Measurements from ENCODE around the gene EGFR. TPM values are rescaled to one million over a fixed set of nuclear protein-coding genes. Genes with fewer than 3 reads are reported as not detected.
A peak's percentile ranks its signal among the peaks of the same experiment; 100 is the strongest.

EGFR gene
- polyA plus RNA-seq, 2 of the 4 experiments (the other 2 are of a cell fraction), result 59.5 to 63.8 TPM

DNA sequence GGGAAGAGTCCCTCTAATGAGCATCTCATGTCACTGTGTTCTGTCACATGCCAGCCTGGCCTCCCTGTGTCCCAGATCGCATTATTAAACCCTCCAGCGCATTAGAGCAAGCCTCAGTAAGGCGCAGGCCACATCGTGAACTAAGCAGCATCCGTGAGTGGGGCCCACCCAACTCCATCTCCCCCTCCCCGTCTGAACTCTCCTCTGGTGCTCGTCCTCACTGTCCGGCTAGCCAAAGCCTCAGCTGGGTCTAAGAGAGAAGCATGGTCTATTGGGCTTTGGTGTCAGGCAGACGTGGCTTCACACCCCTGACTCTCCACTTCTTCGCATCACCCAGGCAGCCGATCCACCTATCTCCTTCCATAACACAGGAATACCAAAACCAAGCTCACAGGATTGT, 181.6 kb downstream of the EGFR start (continued):
- TF ChIP-seq, protein P1, sequence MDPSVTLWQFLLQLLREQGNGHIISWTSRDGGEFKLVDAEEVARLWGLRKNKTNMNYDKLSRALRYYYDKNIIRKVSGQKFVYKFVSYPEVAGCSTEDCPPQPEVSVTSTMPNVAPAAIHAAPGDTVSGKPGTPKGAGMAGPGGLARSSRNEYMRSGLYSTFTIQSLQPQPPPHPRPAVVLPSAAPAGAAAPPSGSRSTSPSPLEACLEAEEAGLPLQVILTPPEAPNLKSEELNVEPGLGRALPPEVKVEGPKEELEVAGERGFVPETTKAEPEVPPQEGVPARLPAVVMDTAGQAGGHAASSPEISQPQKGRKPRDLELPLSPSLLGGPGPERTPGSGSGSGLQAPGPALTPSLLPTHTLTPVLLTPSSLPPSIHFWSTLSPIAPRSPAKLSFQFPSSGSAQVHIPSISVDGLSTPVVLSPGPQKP (IDR thresholded peaks at IDR 0.05; ENCODE audit: low read depth, low read length), result no peak
- no peak for TF ChIP-seq NR3C1 (IDR thresholded peaks at IDR 0.05)
- no peak for TF ChIP-seq CHD4 (IDR thresholded peaks at IDR 0.05; ENCODE audit: borderline replicate concordance)
- TF ChIP-seq HOXB13 (CRISPR knock-in tag; IDR thresholded peaks at IDR 0.05; ENCODE audit: low read depth), result no peak
- no peak for TF ChIP-seq NPAS2 (CRISPR knock-in tag; IDR thresholded peaks at IDR 0.05; ENCODE audit: borderline replicate concordance)
- TF ChIP-seq SREBF2 (IDR thresholded peaks at IDR 0.05), result no peak

- no peak overlapping the region for H3K4me3 ChIP-seq
- no peaks in the 10 kb centered on the region for H3K4me1 ChIP-seq
- no peaks in the 10 kb centered on the region for H3K9me3 ChIP-seq
- CTCF ChIA-PET, result interaction anchor here (0.5 to 4.3 kb wide), 6 partner anchors 9 to 649 kb away, joined by 3 to 16 read pairs (median 4); no protein-coding TSS in a partner anchor
- TF ChIP-seq MAFK (IDR thresholded peaks at IDR 0.05; ENCODE audit: partially characterized antibody) (no peak), SMC3 (IDR thresholded peaks at IDR 0.05) (no peak), TFCP2L1 (CRISPR knock-in tag; IDR thresholded peaks at IDR 0.05) (no peak), NR3C1 (IDR thresholded peaks at IDR 0.05) (no peak), CHD2 (IDR thresholded peaks at IDR 0.05; ENCODE audit: low read length, partially characterized antibody) (no peak), EHMT2 (IDR thresholded peaks at IDR 0.05; ENCODE audit: low read depth) (no peak), USF2 (IDR thresholded peaks at IDR 0.05) (no peak), NFE2L2 (conservative IDR thresholded peaks at IDR 0.05; ENCODE audit: low read length) (no peak), HOXB5 (CRISPR knock-in tag; IDR thresholded peaks at IDR 0.05) (no peak), HOXB13 (CRISPR knock-in tag; IDR thresholded peaks at IDR 0.05; ENCODE audit: low read depth) (no peak)
- no peak overlapping the region for H3K4me2 ChIP-seq
- 0 out of 6 replicates have a peak overlapping the region, but pooled peaks of 1 of the 2 experiments have one; percentile 26 for H3K27ac ChIP-seq
- WGBS (ENCODE audit: missing lambda C conversion rate), result 90% methylated on average over 13 of the region's 13 CpGs
- ATAC-seq (peak; percentile 54 to 63), FAIRE-seq (no peak), DNase-seq (ENCODE audit: low read depth in 1 of 2, low spot score in 1 of 2) (no peak)
- POLR2A ChIA-PET, result no interaction called here
Measured at GRCh38 chr7:55202150-55202913, 183.5 kb downstream of the EGFR start.

DNA sequence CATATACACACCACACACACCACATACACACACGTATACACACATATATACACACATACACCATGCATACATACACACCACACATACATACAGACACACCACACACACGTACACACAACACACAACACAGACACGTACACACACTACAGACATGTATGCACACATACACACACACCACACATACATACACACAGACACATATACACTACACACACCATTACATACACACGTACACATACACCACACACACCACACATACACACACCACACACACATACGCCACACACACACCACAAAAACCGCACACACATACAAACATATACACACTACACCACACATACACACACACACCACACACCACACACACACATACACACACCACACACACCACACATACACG, 184.5 kb downstream of the EGFR start:
- H3K9me3 ChIP-seq, result no peaks in the 10 kb centered on the region
- no peak overlapping the region for H3K27ac ChIP-seq
- no peak for TF ChIP-seq PHF8 (IDR thresholded peaks at IDR 0.05; ENCODE audit: borderline replicate concordance, low read depth)
- no peak for TF ChIP-seq ESRRA (IDR thresholded peaks at IDR 0.05; ENCODE audit: borderline replicate concordance, low read length)
- no peak for TF ChIP-seq ATOH8 (CRISPR knock-in tag; IDR thresholded peaks at IDR 0.05; ENCODE audit: low read depth)
- TF ChIP-seq POLR2A (IDR thresholded peaks at IDR 0.05; ENCODE audit: low read length), result no peak
- TF ChIP-seq, protein P1 (IDR thresholded peaks at IDR 0.05; ENCODE audit: low read depth, low read length), result no peak
- no peak for TF ChIP-seq ZC3H11A (IDR thresholded peaks at IDR 0.05)
- TF ChIP-seq TP53 (CRISPR knock-in tag; IDR thresholded peaks at IDR 0.05), result no peak
- TF ChIP-seq EHMT2 (IDR thresholded peaks at IDR 0.05; ENCODE audit: low read depth), result no peak
- no peak overlapping the region for H3K4me2 ChIP-seq
- 87% methylated on average over 7 of the region's 7 CpGs for WGBS (ENCODE audit: missing lambda C conversion rate)
- no peaks in the 10 kb centered on the region for H3K4me1 ChIP-seq
- POLR2A ChIA-PET, result no interaction called here
- no peak overlapping the region for H3K4me3 ChIP-seq
- ATAC-seq (no peak), DNase-seq (ENCODE audit: low read depth in 1 of 2, low spot score in 1 of 2) (no peak), FAIRE-seq (no peak)
- CTCF ChIA-PET, result interaction anchor here (1.3 to 4.3 kb wide), 3 partner anchors 9 to 429 kb away, joined by 5 to 16 read pairs (median 5); no protein-coding TSS in a partner anchor

Data from A549 (cell line).